Upper lobe of right lung (tissue), 1 donor: ENCODE data around the gene TAPBPL. TPM values are rescaled to one million over a fixed set of nuclear protein-coding genes. Genes with fewer than 3 reads are reported as not detected.

Source experiments
- ATAC-seq: fragments of 200-7000 bp; cut with Tn5 transposase; one replicate; pipeline ENCODE4 v1.9.1; 2020; ENCODE audit warnings: mild to moderate bottlenecking, moderate library complexity
- DNase-seq: peaks from one replicate; pipeline ENCODE4 v3.0.0-alpha.2; 2020
- H3K27ac ChIP-seq: fragments of 200-600 bp; one replicate; pipeline ENCODE4 v1.8.0; 2022
- H3K27me3 ChIP-seq: fragments of 200-600 bp; one replicate; pipeline ENCODE4 v1.8.0; 2022; ENCODE audit warnings: mild to moderate bottlenecking
- H3K36me3 ChIP-seq: fragments of 200-600 bp; one replicate; pipeline ENCODE4 v1.8.0; 2022
- H3K4me1 ChIP-seq: fragments of 200-600 bp; one replicate; pipeline ENCODE4 v1.8.0; 2022
- H3K4me3 ChIP-seq: fragments of 200-600 bp; one replicate; pipeline ENCODE4 v1.8.0; 2022; ENCODE audit warnings: mild to moderate bottlenecking
- H3K9me3 ChIP-seq: fragments of 200-600 bp; one replicate; pipeline ENCODE4 v1.8.0; 2022
- CTCF ChIP-seq: fragments of 200-600 bp; IDR thresholded peaks from one replicate; pipeline ENCODE4 v1.8.0; 2022; ENCODE audit warnings: antibody characterized with exemption
- intact Hi-C: fragments of 100-400 bp; cut with DNase I; formaldehyde crosslinking; loops from one replicate; pipeline ENCODE4 v1.11.0; 2022
- long read RNA-seq: library from polyadenylated mRNA; unstranded; transcript quantifications from one replicate; pipeline ENCODE4 v2.0.0, GENCODE V29; 2021
- total RNA-seq: library from RNA; stranded (reverse); fragmentation: NEBNext Ultra II Directional; extraction: Animal tissue kit (Norgen Biotek cat#: 25700); gene quantifications from one replicate; pipeline ENCODE4 v1.2.1, GENCODE V29; 2021
- donor health status: DM: no; HTN: yes; CAD: no; lungs with severe emphysema.

Gene TAPBPL
- total RNA-seq, result 28.4 TPM
- long read RNA-seq, transcript TAPBPL-201 (7 exons, 1,741 nt), result major isoform, 39 of 52 reads
- long read RNA-seq, partial matches to known transcripts, result 5 of 52 reads
- long read RNA-seq, other reads (novel, unspliced or antisense), result 8 of 52 reads

- Histone ChIP-seq H3K9me3 (no peaks in the 10 kb centered on the region), H3K36me3 (peaks cover 25% of the 10 kb centered on the region), H3K27ac (peak within 1 kb of the TSS; percentile 98), H3K4me3 (peak within 1 kb of the TSS; percentile 76), H3K27me3 (no peaks in the 10 kb centered on the region), H3K4me1 (peaks cover 21% of the 10 kb centered on the region)
- DNase-seq (peak; percentile 91), ATAC-seq (peak; percentile 93)
- no peak for TF ChIP-seq CTCF
- intact Hi-C loops, result no loop called here
Measured at GRCh38 chr12:6451348-6452244, at the start of gene TAPBPL. Gene TAPBPL, plus strand, starts transcription at chr12:6452042. Its CDS starts 207 bp downstream, at chr12:6452249.

DNA sequence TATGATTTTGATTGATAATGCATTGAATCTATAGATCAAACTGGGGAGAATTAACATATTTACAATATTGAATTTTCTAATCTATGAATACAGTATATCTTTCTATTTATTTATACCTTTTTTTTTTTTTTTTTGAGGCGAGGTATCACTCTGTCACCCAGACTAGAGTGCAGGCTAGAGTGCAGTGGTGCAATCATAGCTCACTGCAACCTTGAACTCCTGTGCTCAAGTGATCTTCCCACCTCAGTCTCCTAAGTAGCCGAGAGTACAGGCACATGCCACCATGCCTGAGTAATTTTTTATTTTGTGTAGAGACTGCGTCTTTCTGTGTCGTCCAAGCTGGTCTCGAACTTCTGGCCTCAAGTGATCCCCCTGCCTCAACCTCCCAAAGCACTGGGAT, 47.5 kb upstream of the TAPBPL start:
- TF ChIP-seq CTCF, result no peak
- H3K27me3 ChIP-seq, result no peaks in the 10 kb centered on the region
- intact Hi-C loops, result no loop called here
- no peak overlapping the region for H3K27ac ChIP-seq
- ATAC-seq (no peak), DNase-seq (no peak)
- no peaks in the 10 kb centered on the region for H3K9me3 ChIP-seq
- H3K4me3 ChIP-seq, result no peak overlapping the region
- no peaks in the 10 kb centered on the region for H3K4me1 ChIP-seq
- H3K36me3 ChIP-seq, result no peaks in the 10 kb centered on the region

DNA sequence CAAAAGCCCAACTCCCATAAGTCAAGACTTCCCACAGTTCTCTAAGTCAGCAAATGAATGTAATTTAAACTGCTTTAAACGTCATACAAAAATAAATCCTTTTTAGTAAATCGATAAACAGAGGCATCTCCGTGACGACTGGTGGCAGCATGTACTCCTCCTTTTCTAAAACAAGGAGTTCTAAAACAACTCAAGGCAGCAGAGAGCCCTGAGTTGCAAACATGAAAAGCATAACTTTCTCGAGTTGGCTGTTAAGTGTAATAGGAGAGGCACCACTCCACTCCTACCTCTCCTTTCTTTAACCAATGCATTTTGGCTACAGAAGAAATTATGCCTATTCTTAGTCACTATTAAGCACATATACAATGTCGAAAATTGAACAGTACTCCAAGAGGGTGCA, 45.9 kb upstream of the TAPBPL start:
- Histone ChIP-seq H3K9me3 (no peaks in the 10 kb centered on the region), H3K27me3 (no peaks in the 10 kb centered on the region), H3K27ac (no peak overlapping the region), H3K36me3 (no peaks in the 10 kb centered on the region), H3K4me3 (no peak overlapping the region), H3K4me1 (no peaks in the 10 kb centered on the region)
- no peak for DNase-seq
- TF ChIP-seq CTCF, result no peak
- peak; percentile 31 for ATAC-seq
- intact Hi-C loops, result no loop called here

GRCh38 chr12:6407236-6407954, 44.4 kb upstream of the TAPBPL start:
- H3K4me3 ChIP-seq, result no peak overlapping the region
- no peak for TF ChIP-seq CTCF
- no peak overlapping the region for H3K27ac ChIP-seq
- H3K4me1 ChIP-seq, result no peaks in the 10 kb centered on the region
- no peak for ATAC-seq
- no peak for DNase-seq
- no peaks in the 10 kb centered on the region for H3K36me3 ChIP-seq
- intact Hi-C loops, result no loop called here
- no peaks in the 10 kb centered on the region for H3K27me3 ChIP-seq
- H3K9me3 ChIP-seq, result no peaks in the 10 kb centered on the region

DNA sequence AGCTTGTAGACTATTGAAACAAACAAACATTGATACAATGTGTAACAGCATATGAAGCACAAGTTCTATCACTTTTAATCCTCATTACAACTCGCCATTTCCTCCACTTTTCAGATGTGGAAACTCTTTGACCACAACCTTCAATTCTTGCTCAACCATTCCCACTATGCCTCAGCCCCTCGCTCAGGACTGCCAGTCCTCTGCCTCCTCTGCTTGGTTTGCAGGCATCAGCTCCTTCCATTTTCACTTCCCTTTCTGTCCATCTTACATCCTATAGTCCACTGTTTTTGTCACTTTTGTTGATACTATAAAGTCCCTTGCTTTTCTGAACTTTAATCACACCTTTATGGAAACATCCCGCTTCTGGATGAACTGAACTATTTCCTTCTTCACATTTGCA, 35.2 kb upstream of the TAPBPL start:
- no peaks in the 10 kb centered on the region for H3K27me3 ChIP-seq
- intact Hi-C loops, result no loop called here
- ATAC-seq (peak; percentile 94), DNase-seq (no peak)
- H3K4me1 ChIP-seq, result no peaks in the 10 kb centered on the region
- H3K4me3 ChIP-seq, result no peak overlapping the region
- H3K9me3 ChIP-seq, result no peaks in the 10 kb centered on the region
- H3K27ac ChIP-seq, result no peak overlapping the region
- no peaks in the 10 kb centered on the region for H3K36me3 ChIP-seq
- TF ChIP-seq CTCF, result no peak
